HEK293T (cell line): ENCODE measurements around the gene CREB5.

Experiments
- ARNT ChIP-seq: fragments of 450-650 bp; IDR thresholded peaks from 2 replicates; pipeline ENCODE4 v1.6.1; 2017; ENCODE audit warnings: mild to moderate bottlenecking
- BHLHE40 ChIP-seq: fragments of 450-650 bp; IDR thresholded peaks from 2 replicates; pipeline ENCODE4 v1.6.1; 2016; ENCODE audit warnings: mild to moderate bottlenecking, moderate library complexity, borderline replicate concordance
- FOXK2 ChIP-seq: fragments of 450-650 bp; IDR thresholded peaks from 2 replicates; pipeline ENCODE4 v1.6.1; 2016; ENCODE audit warnings: mild to moderate bottlenecking
- FOXM1 ChIP-seq: fragments of 450-650 bp; IDR thresholded peaks from 2 replicates; pipeline ENCODE4 v1.6.1; 2017; ENCODE audit warnings: mild to moderate bottlenecking, borderline replicate concordance
- L3MBTL2 ChIP-seq: fragments of 450-650 bp; conservative IDR thresholded peaks from 2 replicates; pipeline ENCODE4 v1.6.1; 2016; ENCODE audit warnings: mild to moderate bottlenecking
- SP1 ChIP-seq: fragments of 450-650 bp; IDR thresholded peaks from 2 replicates; pipeline ENCODE4 v1.6.1; 2017
- SUZ12 ChIP-seq: fragments of 450-650 bp; IDR thresholded peaks from 2 replicates; pipeline ENCODE4 v1.6.1; 2016; ENCODE audit warnings: mild to moderate bottlenecking

DNA sequence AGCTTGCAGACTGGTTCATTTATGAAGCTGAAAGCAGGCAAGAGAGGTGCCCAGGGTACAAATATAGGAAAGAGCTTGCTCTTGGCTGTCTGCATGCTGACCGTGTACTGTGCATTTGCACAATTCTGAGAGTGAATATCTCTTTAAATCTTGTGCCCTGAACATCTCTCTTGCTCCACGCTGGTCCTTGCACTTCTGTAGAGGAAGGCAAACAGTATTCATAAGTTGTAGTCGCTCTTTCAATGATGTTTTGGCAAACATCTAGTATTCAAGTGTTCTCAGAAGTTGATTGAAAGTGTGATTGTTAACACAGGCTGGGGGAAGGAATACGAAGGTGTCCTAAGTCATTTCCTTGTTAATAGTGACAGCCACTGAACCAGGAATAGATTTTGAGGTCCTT lies 332.6 kb downstream of the CREB5 start:
- TF ChIP-seq SP1 = no peak
- TF ChIP-seq SUZ12 = no peak
- TF ChIP-seq L3MBTL2 = no peak
- TF ChIP-seq FOXK2 = no peak
- TF ChIP-seq ARNT = no peak
- TF ChIP-seq BHLHE40 = no peak
- no peak for TF ChIP-seq FOXM1
